GM23338 (cell line): ENCODE data around the gene DAPK2. TPM values are rescaled to one million over a fixed set of nuclear protein-coding genes. Genes with fewer than 3 reads are reported as not detected.

ENCODE experiments used
- ATAC-seq: fragments of 200-7000 bp; cut with Tn5 transposase; 3 replicates; pipeline ENCODE4 v1.9.1; 2020
- DNase-seq: peaks from one replicate; pipeline ENCODE4 v3.0.0-alpha.2; 2015; ENCODE audit warnings: low spot score
- H2AFZ ChIP-seq: fragments of 200-600 bp; sonication (generic); 2 replicates; pipeline ENCODE4 v1.8.0; 2016; ENCODE audit warnings: antibody characterized with exemption, mild to moderate bottlenecking, moderate library complexity
- H3F3A ChIP-seq: fragments of 200-600 bp; sonication (generic); replicated peaks from 2 replicates; pipeline ENCODE4 v1.8.0; 2017; ENCODE audit warnings: antibody characterized with exemption, mixed run types, low read depth
- H3K27ac ChIP-seq: fragments of 200-600 bp; sonication (generic); 2 replicates; pipeline ENCODE4 v1.6.1; 2016; ENCODE audit warnings: low read depth
- H3K27me3 ChIP-seq: fragments of 200-600 bp; sonication (generic); 2 replicates; pipeline ENCODE4 v1.8.0; 2016; ENCODE audit warnings: mild to moderate bottlenecking, mixed run types, moderate library complexity; ENCODE audit not compliant: insufficient read depth
- H3K36me3 ChIP-seq: fragments of 200-600 bp; sonication (generic); 2 replicates; pipeline ENCODE4 v1.8.0; 2016; ENCODE audit warnings: mild to moderate bottlenecking; ENCODE audit not compliant: insufficient read depth
- H3K4me1 ChIP-seq: fragments of 200-600 bp; sonication (generic); 2 replicates; pipeline ENCODE4 v1.8.0; 2016; ENCODE audit warnings: mild to moderate bottlenecking, moderate library complexity; ENCODE audit not compliant: insufficient read depth
- H3K4me2 ChIP-seq: fragments of 200-600 bp; sonication (generic); 2 replicates; pipeline ENCODE4 v1.7.1; 2017; ENCODE audit warnings: mixed run types
- H3K4me3 ChIP-seq: fragments of 200-600 bp; sonication (generic); 2 replicates; pipeline ENCODE4 v1.6.1; 2016; ENCODE audit warnings: mixed run types
- H3K79me2 ChIP-seq: fragments of 200-600 bp; sonication (generic); replicated peaks from 2 replicates; pipeline ENCODE4 v1.8.0; 2017; ENCODE audit warnings: mild to moderate bottlenecking; ENCODE audit not compliant: insufficient read depth
- H3K9me2 ChIP-seq: fragments of 200-600 bp; sonication (generic); 2 replicates; pipeline ENCODE4 v1.8.0; 2017; ENCODE audit not compliant: insufficient read depth
- H4K20me1 ChIP-seq: fragments of 200-600 bp; sonication (generic); replicated peaks from 2 replicates; pipeline ENCODE4 v1.8.0; 2017; ENCODE audit warnings: mild to moderate bottlenecking; ENCODE audit not compliant: insufficient read depth
- H3K27ac Mint-ChIP-seq: 2 replicates; pipeline ENCODE4 v1.8.0; 2020; ENCODE audit warnings: inconsistent platforms, mild to moderate bottlenecking, moderate library complexity, mixed read lengths
- H3K27me3 Mint-ChIP-seq: 3 replicates; pipeline ENCODE4 v1.8.0; 2022; ENCODE audit warnings: low read depth, mild to moderate bottlenecking, moderate library complexity, mixed read lengths, inconsistent platforms; ENCODE audit not compliant: insufficient read depth, poor library complexity
- H3K36me3 Mint-ChIP-seq: 3 replicates; pipeline ENCODE4 v1.8.0; 2021; ENCODE audit warnings: low read depth, mild to moderate bottlenecking, inconsistent platforms, moderate library complexity, mixed read lengths
- H3K4me1 Mint-ChIP-seq: 3 replicates; pipeline ENCODE4 v1.8.0; 2020; ENCODE audit warnings: mild to moderate bottlenecking, inconsistent platforms, mixed read lengths
- H3K4me3 Mint-ChIP-seq: 3 replicates; pipeline ENCODE4 v1.8.0; 2021; ENCODE audit warnings: moderate library complexity, mild to moderate bottlenecking, inconsistent platforms, mixed read lengths
- H3K9me3 Mint-ChIP-seq: 3 replicates; pipeline ENCODE4 v1.8.0; 2020; ENCODE audit warnings: moderate library complexity, mild to moderate bottlenecking, inconsistent platforms, mixed read lengths
- CREB1 ChIP-seq: fragments of 250-450 bp; sonication (Bioruptor Pico); IDR thresholded peaks from 2 replicates; pipeline ENCODE4 v1.5.0; 2020; ENCODE audit warnings: low read depth, mild to moderate bottlenecking, moderate library complexity
- EZH2 ChIP-seq: fragments of 200-600 bp; sonication (generic); IDR thresholded peaks from one replicate; pipeline ENCODE4 v1.8.0; 2017; ENCODE audit warnings: antibody characterized with exemption, mild to moderate bottlenecking, low read depth; ENCODE audit not compliant: unreplicated experiment
- EZH2phosphoT487 ChIP-seq: fragments of 200-600 bp; sonication (generic); IDR thresholded peaks from one replicate; pipeline ENCODE4 v1.8.1; 2018; ENCODE audit warnings: antibody characterized with exemption; ENCODE audit not compliant: unreplicated experiment
- JUNB ChIP-seq: IDR thresholded peaks from one replicate; pipeline ENCODE4 v1.6.1; 2016; ENCODE audit warnings: antibody characterized with exemption; ENCODE audit not compliant: unreplicated experiment
- NANOG ChIP-seq: IDR thresholded peaks from 2 replicates; pipeline ENCODE4 v1.6.1; 2016; ENCODE audit warnings: antibody characterized with exemption, borderline replicate concordance
- POLR2AphosphoS5 ChIP-seq: IDR thresholded peaks from 2 replicates; pipeline ENCODE4 v1.6.1; 2016; ENCODE audit warnings: antibody characterized with exemption, low read depth
- STAT1 ChIP-seq: IDR thresholded peaks from one replicate; pipeline ENCODE4 v1.6.1; 2016; ENCODE audit warnings: antibody characterized with exemption; ENCODE audit not compliant: unreplicated experiment
- ZNF114 ChIP-seq: fragments of 250-450 bp; sonication (Bioruptor Pico); IDR thresholded peaks from 2 replicates; pipeline ENCODE4 v1.5.0; 2020; ENCODE audit warnings: mild to moderate bottlenecking, moderate library complexity
- ZNF331 ChIP-seq: fragments of 250-450 bp; sonication (Bioruptor Pico); IDR thresholded peaks from 2 replicates; pipeline ENCODE4 v1.5.0; 2020; ENCODE audit warnings: low read depth, mild to moderate bottlenecking, moderate library complexity
- ZNF462 ChIP-seq: fragments of 250-450 bp; sonication (Bioruptor Pico); IDR thresholded peaks from 2 replicates; pipeline ENCODE4 v1.5.0; 2020; ENCODE audit warnings: mild to moderate bottlenecking, moderate library complexity
- polyA plus RNA-seq: library from polyadenylated mRNA; unstranded; fragments of >200 nt; fragmentation: Nextera tagmentation; extraction: Ambion mirVana; gene quantifications from 2 replicates; pipeline ENCODE4 v1.2.1, GENCODE V29; 2016
- total RNA-seq: library from RNA; depleted of rRNA; stranded (reverse); fragments of >200 nt; shearing (Covaris generic); gene quantifications from 2 replicates; pipeline ENCODE4 v1.2.3, GENCODE V29; 2014
- TF ChIP-seq, protein P1 (sequence below): IDR thresholded peaks from 2 replicates; pipeline ENCODE4 v1.6.1; 2016; ENCODE audit warnings: antibody characterized with exemption
- TF ChIP-seq, protein P2 (sequence below), 2 experiments: fragments of 200-600 bp in 1 of 2; sonication (generic) in 1 of 2; conservative IDR thresholded peaks; 2 replicates each; pipeline versions ENCODE4 v1.5.1 to v1.6.1; 2016 to 2017; ENCODE audit warnings: antibody characterized with exemption in 2 of 2, low read depth in 2 of 2, mild to moderate bottlenecking in 2 of 2, moderate library complexity in 1 of 2
- TF ChIP-seq, protein P3 (sequence below): IDR thresholded peaks from one replicate; pipeline ENCODE4 v1.6.1; 2018; ENCODE audit warnings: antibody characterized with exemption; ENCODE audit not compliant: unreplicated experiment

Gene DAPK2
- total and polyA plus RNA-seq, 2 experiments from 2014 or later = 1.6 to 3.1 TPM

GRCh38 chr15:63971904-63972303 lies 74.4 kb downstream of the DAPK2 start:
- Histone ChIP-seq H3K9me2 (peaks cover 12% of the 10 kb centered on the region), H3K4me1 (peaks cover 32% of the 10 kb centered on the region), H3F3A (no peaks in the 10 kb centered on the region), H2AFZ (no peak overlapping the region), H4K20me1 (no peaks in the 10 kb centered on the region), H3K27me3 (no peaks in the 10 kb centered on the region), H3K79me2 (no peaks in the 10 kb centered on the region), H3K27ac (no peak overlapping the region), H3K4me3 (no peak overlapping the region), H3K36me3 (no peaks in the 10 kb centered on the region), H3K4me2 (no peak overlapping the region)
- ATAC-seq (no peak), DNase-seq (no peak)
- no peak for TF ChIP-seq STAT1
- no peak for TF ChIP-seq POLR2AphosphoS5
- TF ChIP-seq, protein P1, sequence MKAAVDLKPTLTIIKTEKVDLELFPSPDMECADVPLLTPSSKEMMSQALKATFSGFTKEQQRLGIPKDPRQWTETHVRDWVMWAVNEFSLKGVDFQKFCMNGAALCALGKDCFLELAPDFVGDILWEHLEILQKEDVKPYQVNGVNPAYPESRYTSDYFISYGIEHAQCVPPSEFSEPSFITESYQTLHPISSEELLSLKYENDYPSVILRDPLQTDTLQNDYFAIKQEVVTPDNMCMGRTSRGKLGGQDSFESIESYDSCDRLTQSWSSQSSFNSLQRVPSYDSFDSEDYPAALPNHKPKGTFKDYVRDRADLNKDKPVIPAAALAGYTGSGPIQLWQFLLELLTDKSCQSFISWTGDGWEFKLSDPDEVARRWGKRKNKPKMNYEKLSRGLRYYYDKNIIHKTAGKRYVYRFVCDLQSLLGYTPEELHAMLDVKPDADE = no peak
- TF ChIP-seq, protein P2, sequence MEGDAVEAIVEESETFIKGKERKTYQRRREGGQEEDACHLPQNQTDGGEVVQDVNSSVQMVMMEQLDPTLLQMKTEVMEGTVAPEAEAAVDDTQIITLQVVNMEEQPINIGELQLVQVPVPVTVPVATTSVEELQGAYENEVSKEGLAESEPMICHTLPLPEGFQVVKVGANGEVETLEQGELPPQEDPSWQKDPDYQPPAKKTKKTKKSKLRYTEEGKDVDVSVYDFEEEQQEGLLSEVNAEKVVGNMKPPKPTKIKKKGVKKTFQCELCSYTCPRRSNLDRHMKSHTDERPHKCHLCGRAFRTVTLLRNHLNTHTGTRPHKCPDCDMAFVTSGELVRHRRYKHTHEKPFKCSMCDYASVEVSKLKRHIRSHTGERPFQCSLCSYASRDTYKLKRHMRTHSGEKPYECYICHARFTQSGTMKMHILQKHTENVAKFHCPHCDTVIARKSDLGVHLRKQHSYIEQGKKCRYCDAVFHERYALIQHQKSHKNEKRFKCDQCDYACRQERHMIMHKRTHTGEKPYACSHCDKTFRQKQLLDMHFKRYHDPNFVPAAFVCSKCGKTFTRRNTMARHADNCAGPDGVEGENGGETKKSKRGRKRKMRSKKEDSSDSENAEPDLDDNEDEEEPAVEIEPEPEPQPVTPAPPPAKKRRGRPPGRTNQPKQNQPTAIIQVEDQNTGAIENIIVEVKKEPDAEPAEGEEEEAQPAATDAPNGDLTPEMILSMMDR (conservative IDR thresholded peaks at IDR 0.05; ENCODE audit: low read depth in 2 of 2) = no peak
- no peak for TF ChIP-seq ZNF462 (CRISPR knock-in tag)
- TF ChIP-seq NANOG = no peak
- TF ChIP-seq CREB1 (CRISPR knock-in tag) = no peak
- TF ChIP-seq ZNF331 (CRISPR knock-in tag) = no peak
- TF ChIP-seq EZH2 = no peak
- TF ChIP-seq, protein P3, sequence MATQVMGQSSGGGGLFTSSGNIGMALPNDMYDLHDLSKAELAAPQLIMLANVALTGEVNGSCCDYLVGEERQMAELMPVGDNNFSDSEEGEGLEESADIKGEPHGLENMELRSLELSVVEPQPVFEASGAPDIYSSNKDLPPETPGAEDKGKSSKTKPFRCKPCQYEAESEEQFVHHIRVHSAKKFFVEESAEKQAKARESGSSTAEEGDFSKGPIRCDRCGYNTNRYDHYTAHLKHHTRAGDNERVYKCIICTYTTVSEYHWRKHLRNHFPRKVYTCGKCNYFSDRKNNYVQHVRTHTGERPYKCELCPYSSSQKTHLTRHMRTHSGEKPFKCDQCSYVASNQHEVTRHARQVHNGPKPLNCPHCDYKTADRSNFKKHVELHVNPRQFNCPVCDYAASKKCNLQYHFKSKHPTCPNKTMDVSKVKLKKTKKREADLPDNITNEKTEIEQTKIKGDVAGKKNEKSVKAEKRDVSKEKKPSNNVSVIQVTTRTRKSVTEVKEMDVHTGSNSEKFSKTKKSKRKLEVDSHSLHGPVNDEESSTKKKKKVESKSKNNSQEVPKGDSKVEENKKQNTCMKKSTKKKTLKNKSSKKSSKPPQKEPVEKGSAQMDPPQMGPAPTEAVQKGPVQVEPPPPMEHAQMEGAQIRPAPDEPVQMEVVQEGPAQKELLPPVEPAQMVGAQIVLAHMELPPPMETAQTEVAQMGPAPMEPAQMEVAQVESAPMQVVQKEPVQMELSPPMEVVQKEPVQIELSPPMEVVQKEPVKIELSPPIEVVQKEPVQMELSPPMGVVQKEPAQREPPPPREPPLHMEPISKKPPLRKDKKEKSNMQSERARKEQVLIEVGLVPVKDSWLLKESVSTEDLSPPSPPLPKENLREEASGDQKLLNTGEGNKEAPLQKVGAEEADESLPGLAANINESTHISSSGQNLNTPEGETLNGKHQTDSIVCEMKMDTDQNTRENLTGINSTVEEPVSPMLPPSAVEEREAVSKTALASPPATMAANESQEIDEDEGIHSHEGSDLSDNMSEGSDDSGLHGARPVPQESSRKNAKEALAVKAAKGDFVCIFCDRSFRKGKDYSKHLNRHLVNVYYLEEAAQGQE = no peak
- TF ChIP-seq EZH2phosphoT487 = no peak
- no peak for TF ChIP-seq JUNB
- TF ChIP-seq ZNF114 (CRISPR knock-in tag) = no peak
- Mint-ChIP-seq H3K4me3 (no peak overlapping the region), H3K27ac (no peak overlapping the region), H3K4me1 (peaks cover 48% of the 10 kb centered on the region), H3K27me3 (peaks cover 14% of the 10 kb centered on the region), H3K36me3 (peaks cover 5% of the 10 kb centered on the region; the same call in 1 of the 3 replicates), H3K9me3 (no peaks in the 10 kb centered on the region; the same call in 2 of the 3 replicates)
